Measurements from ENCODE around the gene INAFM2.
A peak's percentile ranks its signal among the peaks of the same experiment; 100 is the strongest.

INAFM2 gene

GRCh38 chr15:40323239-40323952 is at the start of gene INAFM2:
TSS of gene INAFM2 (plus strand) at chr15:40323692. CDS start at chr15:40324056, 364 bp downstream.
- DNase-seq (ENCODE audit: low read depth in 2 of 2), result peak; percentile 85

GRCh38 chr15:40274350-40275274 is 48.9 kb upstream of the INAFM2 start:
- DNase-seq (ENCODE audit: low read depth in 2 of 2), result peak; percentile 79

- DNase-seq (ENCODE audit: low read depth in 2 of 2), result no peak
Measured at GRCh38 chr15:40275523-40275922, 48.0 kb upstream of the INAFM2 start.

GRCh38 chr15:40275954-40276353 is 47.5 kb upstream of the INAFM2 start:
- no peak for DNase-seq (ENCODE audit: low read depth in 2 of 2)

GRCh38 chr15:40276927-40277326 is 46.6 kb upstream of the INAFM2 start:
- no peak for DNase-seq (ENCODE audit: low read depth in 2 of 2)

- DNase-seq (ENCODE audit: low read depth in 2 of 2), result no peak
Measured at GRCh38 chr15:40277471-40277870, 46.0 kb upstream of the INAFM2 start.

- no peak for DNase-seq (ENCODE audit: low read depth in 2 of 2)
Measured at GRCh38 chr15:40278026-40278425, 45.5 kb upstream of the INAFM2 start.

- peak; percentile 61 to 68 for DNase-seq (ENCODE audit: low read depth in 2 of 2)
Measured at GRCh38 chr15:40279437-40280141, 43.9 kb upstream of the INAFM2 start.

- DNase-seq (ENCODE audit: low read depth in 2 of 2), result no peak
Measured at GRCh38 chr15:40280260-40281056, 43.0 kb upstream of the INAFM2 start.

- no peak for DNase-seq (ENCODE audit: low read depth in 2 of 2)
Measured at GRCh38 chr15:40281057-40281800, 42.3 kb upstream of the INAFM2 start.

- DNase-seq (ENCODE audit: low read depth in 2 of 2), result no peak
Measured at GRCh38 chr15:40281801-40282146, 41.7 kb upstream of the INAFM2 start.

GRCh38 chr15:40282147-40282868 is 41.2 kb upstream of the INAFM2 start:
- DNase-seq (ENCODE audit: low read depth in 2 of 2), result peak; percentile 35 to 36

GRCh38 chr15:40282869-40283614 is 40.5 kb upstream of the INAFM2 start, which contains the start of gene ANKRD63:
TSS of gene ANKRD63 (minus strand) at chr15:40283064. CDS start at chr15:40282586, 478 bp downstream.
- peak in 1 of 2 donors; percentile 30 for DNase-seq (ENCODE audit: low read depth in 2 of 2)

GRCh38 chr15:40283615-40284300 is 39.7 kb upstream of the INAFM2 start:
- DNase-seq (ENCODE audit: low read depth in 2 of 2), result no peak

- no peak for DNase-seq (ENCODE audit: low read depth in 2 of 2)
Measured at GRCh38 chr15:40285151-40285550, 38.3 kb upstream of the INAFM2 start.

GRCh38 chr15:40285554-40286011 is 37.9 kb upstream of the INAFM2 start:
- DNase-seq (ENCODE audit: low read depth in 2 of 2), result no peak

GRCh38 chr15:40286061-40286532 is 37.4 kb upstream of the INAFM2 start:
- DNase-seq (ENCODE audit: low read depth in 2 of 2), result no peak

- no peak for DNase-seq (ENCODE audit: low read depth in 2 of 2)
Measured at GRCh38 chr15:40286794-40287193, 36.7 kb upstream of the INAFM2 start.

Measured in stimulated activated CD8-positive, alpha-beta memory T cell treated with anti-CD3 and anti-CD28 coated beads, Interleukin-2, amount 100 ng/mL, for 48 hours (primary cell).